ENCODE data around the gene PTEN. TPM values are rescaled to one million over a fixed set of nuclear protein-coding genes. Genes with fewer than 3 reads are reported as not detected.

Gene PTEN
- total RNA-seq, 1 donor from 2014 or later, result 90.3 TPM

- no peak overlapping the region for H3K4me2 ChIP-seq (ENCODE audit: low read length)
- Mint-ChIP-seq H3K9me3 (ENCODE audit: unreplicated experiment) (no peaks in the 10 kb centered on the region), H3K27me3 (ENCODE audit: low read depth, unreplicated experiment) (no peaks in the 10 kb centered on the region), H3K36me3 (ENCODE audit: low read depth, unreplicated experiment) (peaks cover 22% of the 10 kb centered on the region), H3K4me1 (ENCODE audit: low read depth, unreplicated experiment) (peaks cover 20% of the 10 kb centered on the region), H3K4me3 (ENCODE audit: unreplicated experiment) (no peak overlapping the region), H3K27ac (ENCODE audit: unreplicated experiment) (no peak overlapping the region)
- DNase-seq (ENCODE audit: low read depth), result no peak
- no peak overlapping the region for H2AFZ ChIP-seq (ENCODE audit: low read depth, low read length)
- FAIRE-seq, result peak; percentile 23
- no peak overlapping the region for H3K4me3 ChIP-seq (ENCODE audit: insufficient read depth, low read depth, low read length)
- H3K27me3 ChIP-seq (ENCODE audit: insufficient read depth, low read length), result no peaks in the 10 kb centered on the region
- TF ChIP-seq EZH2 (IDR thresholded peaks at IDR 0.05; ENCODE audit: insufficient read depth, low read length), result no peak
- TF ChIP-seq, protein P1, sequence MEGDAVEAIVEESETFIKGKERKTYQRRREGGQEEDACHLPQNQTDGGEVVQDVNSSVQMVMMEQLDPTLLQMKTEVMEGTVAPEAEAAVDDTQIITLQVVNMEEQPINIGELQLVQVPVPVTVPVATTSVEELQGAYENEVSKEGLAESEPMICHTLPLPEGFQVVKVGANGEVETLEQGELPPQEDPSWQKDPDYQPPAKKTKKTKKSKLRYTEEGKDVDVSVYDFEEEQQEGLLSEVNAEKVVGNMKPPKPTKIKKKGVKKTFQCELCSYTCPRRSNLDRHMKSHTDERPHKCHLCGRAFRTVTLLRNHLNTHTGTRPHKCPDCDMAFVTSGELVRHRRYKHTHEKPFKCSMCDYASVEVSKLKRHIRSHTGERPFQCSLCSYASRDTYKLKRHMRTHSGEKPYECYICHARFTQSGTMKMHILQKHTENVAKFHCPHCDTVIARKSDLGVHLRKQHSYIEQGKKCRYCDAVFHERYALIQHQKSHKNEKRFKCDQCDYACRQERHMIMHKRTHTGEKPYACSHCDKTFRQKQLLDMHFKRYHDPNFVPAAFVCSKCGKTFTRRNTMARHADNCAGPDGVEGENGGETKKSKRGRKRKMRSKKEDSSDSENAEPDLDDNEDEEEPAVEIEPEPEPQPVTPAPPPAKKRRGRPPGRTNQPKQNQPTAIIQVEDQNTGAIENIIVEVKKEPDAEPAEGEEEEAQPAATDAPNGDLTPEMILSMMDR (IDR thresholded peaks at IDR 0.05; ENCODE audit: insufficient read depth, low read depth, low read length), result no peak
- H3K9me3 ChIP-seq (ENCODE audit: insufficient read depth, low read depth, low read length), result no peaks in the 10 kb centered on the region
- H3K79me2 ChIP-seq (ENCODE audit: insufficient read depth, low read length), result peaks cover 27% of the 10 kb centered on the region
- peaks cover 11% of the 10 kb centered on the region for H4K20me1 ChIP-seq (ENCODE audit: insufficient read depth, low read length)
- H3K9ac ChIP-seq (ENCODE audit: low read length), result no peak overlapping the region
- H3K36me3 ChIP-seq (ENCODE audit: insufficient read depth, low read length), result peaks cover 8% of the 10 kb centered on the region
- peaks cover 8% of the 10 kb centered on the region for H3K4me1 ChIP-seq (ENCODE audit: insufficient read depth, low read length)
- no peak overlapping the region for H3K27ac ChIP-seq (ENCODE audit: low read depth, low read length)
These were observed 79.6 kb downstream of the PTEN start for GRCh38 chr10:87942884-87943527.

- Mint-ChIP-seq H3K36me3 (ENCODE audit: low read depth, unreplicated experiment) (peaks cover 22% of the 10 kb centered on the region), H3K27ac (ENCODE audit: unreplicated experiment) (no peak overlapping the region), H3K4me3 (ENCODE audit: unreplicated experiment) (no peak overlapping the region), H3K9me3 (ENCODE audit: unreplicated experiment) (no peaks in the 10 kb centered on the region), H3K27me3 (ENCODE audit: low read depth, unreplicated experiment) (no peaks in the 10 kb centered on the region), H3K4me1 (ENCODE audit: low read depth, unreplicated experiment) (peaks cover 7% of the 10 kb centered on the region)
- Histone ChIP-seq H3K4me1 (ENCODE audit: insufficient read depth, low read length) (peaks cover 6% of the 10 kb centered on the region), H3K27ac (ENCODE audit: low read depth, low read length) (no peak overlapping the region), H3K9ac (ENCODE audit: low read length) (no peak overlapping the region), H4K20me1 (ENCODE audit: insufficient read depth, low read length) (peaks cover 11% of the 10 kb centered on the region), H2AFZ (ENCODE audit: low read depth, low read length) (no peak overlapping the region), H3K79me2 (ENCODE audit: insufficient read depth, low read length) (peaks cover 22% of the 10 kb centered on the region), H3K4me2 (ENCODE audit: low read length) (no peak overlapping the region), H3K27me3 (ENCODE audit: insufficient read depth, low read length) (no peaks in the 10 kb centered on the region), H3K9me3 (ENCODE audit: insufficient read depth, low read depth, low read length) (no peaks in the 10 kb centered on the region), H3K36me3 (ENCODE audit: insufficient read depth, low read length) (peaks cover 5% of the 10 kb centered on the region), H3K4me3 (ENCODE audit: insufficient read depth, low read depth, low read length) (no peak overlapping the region)
- no peak for DNase-seq (ENCODE audit: low read depth)
- no peak for FAIRE-seq
- TF ChIP-seq, protein P1 (IDR thresholded peaks at IDR 0.05; ENCODE audit: insufficient read depth, low read depth, low read length), result no peak
- TF ChIP-seq EZH2 (IDR thresholded peaks at IDR 0.05; ENCODE audit: insufficient read depth, low read length), result no peak
These were observed 82.6 kb downstream of the PTEN start for GRCh38 chr10:87945984-87946383.

DNA sequence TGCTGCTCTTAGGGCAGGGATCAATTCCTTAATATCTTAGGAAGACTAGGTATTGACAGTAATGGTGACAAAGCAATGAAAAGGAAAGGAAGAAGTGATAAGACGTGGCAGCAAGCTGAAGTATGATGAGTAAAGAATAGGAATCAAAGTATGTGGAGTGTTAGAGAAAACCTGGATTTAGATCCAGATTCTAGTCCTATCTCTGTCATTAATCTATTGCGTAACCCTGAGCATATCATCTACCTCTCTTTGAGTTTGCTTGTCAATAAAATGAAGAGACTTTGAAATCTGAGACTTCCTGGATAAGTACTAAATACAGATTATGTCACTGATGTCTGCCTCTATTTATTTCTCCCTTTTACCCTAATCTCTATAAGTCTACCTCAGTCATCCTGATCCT, 89.2 kb downstream of the PTEN start:
- Mint-ChIP-seq H3K4me3 (ENCODE audit: unreplicated experiment) (no peak overlapping the region), H3K4me1 (ENCODE audit: low read depth, unreplicated experiment) (peaks cover 8% of the 10 kb centered on the region), H3K27me3 (ENCODE audit: low read depth, unreplicated experiment) (no peaks in the 10 kb centered on the region), H3K27ac (ENCODE audit: unreplicated experiment) (no peak overlapping the region), H3K36me3 (ENCODE audit: low read depth, unreplicated experiment) (peaks cover 20% of the 10 kb centered on the region), H3K9me3 (ENCODE audit: unreplicated experiment) (no peaks in the 10 kb centered on the region)
- Histone ChIP-seq H4K20me1 (ENCODE audit: insufficient read depth, low read length) (peaks cover 12% of the 10 kb centered on the region), H2AFZ (ENCODE audit: low read depth, low read length) (no peak overlapping the region), H3K9me3 (ENCODE audit: insufficient read depth, low read depth, low read length) (no peaks in the 10 kb centered on the region), H3K4me3 (ENCODE audit: insufficient read depth, low read depth, low read length) (no peak overlapping the region), H3K36me3 (ENCODE audit: insufficient read depth, low read length) (peaks cover 13% of the 10 kb centered on the region), H3K4me2 (ENCODE audit: low read length) (no peak overlapping the region), H3K27ac (ENCODE audit: low read depth, low read length) (no peak overlapping the region), H3K9ac (ENCODE audit: low read length) (no peak overlapping the region), H3K79me2 (ENCODE audit: insufficient read depth, low read length) (peaks cover 14% of the 10 kb centered on the region), H3K4me1 (ENCODE audit: insufficient read depth, low read length) (peaks cover 6% of the 10 kb centered on the region), H3K27me3 (ENCODE audit: insufficient read depth, low read length) (no peaks in the 10 kb centered on the region)
- no peak for TF ChIP-seq EZH2 (IDR thresholded peaks at IDR 0.05; ENCODE audit: insufficient read depth, low read length)
- TF ChIP-seq, protein P1 (IDR thresholded peaks at IDR 0.05; ENCODE audit: insufficient read depth, low read depth, low read length), result no peak
- no peak for DNase-seq (ENCODE audit: low read depth)
- FAIRE-seq, result peak; percentile 29
